GM12878 (cell line): ENCODE measurements around the gene CRELD2. TPM values are rescaled to one million over a fixed set of nuclear protein-coding genes. Genes with fewer than 3 reads are reported as not detected.

ENCODE experiments used
- ATAC-seq: fragments of 200-7000 bp; cut with Tn5 transposase; 3 replicates; pipeline ENCODE4 v1.9.1; 2020; ENCODE audit warnings: mild to moderate bottlenecking, moderate library complexity
- BruUV-seq: library from RNA; stranded (reverse); fragments of 400-500 nt; replicated peaks from 2 replicates; lab custom pipeline; 2021; lab: Mats Ljungman, UMichigan
- CTCF ChIA-PET: fragments of 300-600 bp; sonication (Branson Sonifier 250); formaldehyde crosslinking; extraction: SDS; loops from one replicate; lab custom pipeline; 2021; ENCODE audit warnings: inconsistent platforms; lab: Yijun Ruan, JAX
- POLR2A ChIA-PET: fragments of 350-600 bp; formaldehyde crosslinking; extraction: SDS; loops from one replicate; lab custom pipeline; 2021; ENCODE audit warnings: inconsistent platforms; lab: Charles Lee
- RAD21 ChIA-PET: fragments of 300-600 bp; sonication (Branson Sonifier 250); formaldehyde crosslinking; loops from one replicate; lab custom pipeline; 2023; ENCODE audit warnings: antibody characterized with exemption; ENCODE audit not compliant: unreplicated experiment; lab: Charles Lee
- SMC1A ChIA-PET: fragments of 300-600 bp; sonication (Branson Sonifier 250); formaldehyde crosslinking; loops from one replicate; lab custom pipeline; 2023; ENCODE audit not compliant: unreplicated experiment, uncharacterized antibody; lab: Charles Lee
- DNase-seq: peaks from one replicate; pipeline ENCODE4 v3.0.0-alpha.2; 2011; ENCODE audit warnings: low read depth, low spot score
- FAIRE-seq: peaks from 3 replicates; lab custom pipeline; 2011; peaks lifted over from hg19 to GRCh38; lab: Jason Lieb, UNC
- H2AFZ ChIP-seq: 2 replicates; pipeline ENCODE4 v1.6.0; 2011; ENCODE audit warnings: low read depth, low read length, control low read depth; ENCODE audit not compliant: control insufficient read depth
- H3K27ac ChIP-seq: 2 replicates; pipeline ENCODE4 v1.5.1; 2011; ENCODE audit warnings: control low read depth; ENCODE audit not compliant: control insufficient read depth, insufficient read depth
- H3K27me3 ChIP-seq, 2 experiments: replicated peaks in 1 of 2; 2 replicates each; pipeline versions ENCODE4 v1.6.0 to v1.6.1; 2011; ENCODE audit warnings: low read length in 1 of 2; ENCODE audit not compliant: control insufficient read depth in 2 of 2, insufficient read depth in 2 of 2
- H3K36me3 ChIP-seq, 2 experiments: 2 replicates each; pipeline ENCODE4 v1.5.1; 2011; ENCODE audit warnings: low read length in 1 of 2; ENCODE audit not compliant: control insufficient read depth in 2 of 2, insufficient read depth in 2 of 2
- H3K4me1 ChIP-seq: 2 replicates; pipeline ENCODE4 v1.6.1; 2011; ENCODE audit warnings: mild to moderate bottlenecking, low read length, moderate library complexity, mixed read lengths; ENCODE audit not compliant: control insufficient read depth, insufficient read depth
- H3K4me2 ChIP-seq: 2 replicates; pipeline ENCODE4 v1.6.0; 2011; ENCODE audit warnings: control low read depth; ENCODE audit not compliant: control insufficient read depth, insufficient read depth
- H3K4me3 ChIP-seq: fragments of 200-600 bp; sonication (generic); 2 replicates; pipeline ENCODE4 v1.5.1; 2016
- H3K79me2 ChIP-seq: 2 replicates; pipeline ENCODE4 v1.6.0; 2011; ENCODE audit warnings: low read length; ENCODE audit not compliant: control insufficient read depth, insufficient read depth
- H3K9ac ChIP-seq: 2 replicates; pipeline ENCODE4 v1.8.0; 2011; ENCODE audit warnings: low read length, control low read depth, mixed read lengths; ENCODE audit not compliant: control insufficient read depth, insufficient read depth
- H3K9me3 ChIP-seq: replicated peaks from 3 replicates; pipeline ENCODE4 v1.5.1; 2011; ENCODE audit warnings: mild to moderate bottlenecking, low read length; ENCODE audit not compliant: control insufficient read depth, insufficient read depth
- H4K20me1 ChIP-seq: 2 replicates; pipeline ENCODE4 v1.6.0; 2011; ENCODE audit not compliant: control insufficient read depth, insufficient read depth
- BACH1 ChIP-seq: fragments of 450-650 bp; IDR thresholded peaks from 2 replicates; pipeline ENCODE4 v1.6.1; 2017; ENCODE audit warnings: mild to moderate bottlenecking, borderline replicate concordance
- CEBPZ ChIP-seq: fragments of 150-350 bp; IDR thresholded peaks from 2 replicates; pipeline ENCODE4 v1.6.1; 2016; ENCODE audit warnings: low read depth, low read length
- EP300 ChIP-seq, 2 experiments: fragments of 150-350 bp in 1 of 2; IDR thresholded peaks; 2 replicates each; pipeline ENCODE4 v1.6.1; 2011 to 2012; ENCODE audit warnings: low read depth in 2 of 2, low read length in 2 of 2, borderline replicate concordance in 1 of 2, improper control_type of control experiment in 1 of 2, inconsistent platforms in 1 of 2; ENCODE audit not compliant: control insufficient read depth in 1 of 2
- ETV6 ChIP-seq, 2 experiments: fragments of 450-650 bp in 1 of 2; IDR thresholded peaks in 1 of 2; conservative IDR thresholded peaks in 1 of 2; 2 replicates each; pipeline ENCODE4 v1.6.1; 2014; ENCODE audit warnings: antibody characterized with exemption in 1 of 2, borderline replicate concordance in 1 of 2, low read depth in 1 of 2, mild to moderate bottlenecking in 1 of 2, moderate library complexity in 1 of 2
- HDGF ChIP-seq: fragments of 450-650 bp; IDR thresholded peaks from 2 replicates; pipeline ENCODE4 v1.6.1; 2016; ENCODE audit warnings: antibody characterized with exemption
- IKZF2 ChIP-seq, 2 experiments: fragments of 450-650 bp; IDR thresholded peaks; 2 replicates each; pipeline ENCODE4 v1.6.1; 2017; ENCODE audit warnings: mild to moderate bottlenecking in 2 of 2, moderate library complexity in 2 of 2
- IRF5 ChIP-seq: fragments of 450-650 bp; IDR thresholded peaks from 2 replicates; pipeline ENCODE4 v1.6.1; 2017; ENCODE audit warnings: borderline replicate concordance
- RELB ChIP-seq: fragments of 450-650 bp; IDR thresholded peaks from 2 replicates; pipeline ENCODE4 v1.6.1; 2017; ENCODE audit warnings: low read depth, mild to moderate bottlenecking, moderate library complexity
- SIN3A ChIP-seq: IDR thresholded peaks from 2 replicates; pipeline ENCODE4 v1.6.1; 2012; ENCODE audit warnings: low read depth, low read length, improper control_type of control experiment
- SKIL ChIP-seq: fragments of 450-650 bp; IDR thresholded peaks from 2 replicates; pipeline ENCODE4 v1.6.1; 2017; ENCODE audit warnings: mild to moderate bottlenecking, low read depth, inconsistent platforms; ENCODE audit not compliant: poor library complexity, severe bottlenecking
- SMC3 ChIP-seq: IDR thresholded peaks from 2 replicates; pipeline ENCODE4 v1.6.1; 2011; ENCODE audit warnings: low read length, improper control_type of control experiment, borderline replicate concordance
- SUZ12 ChIP-seq: fragments of 200-600 bp; sonication (generic); IDR thresholded peaks from one replicate; pipeline ENCODE4 v1.6.1; 2018; ENCODE audit warnings: antibody characterized with exemption, mild to moderate bottlenecking; ENCODE audit not compliant: unreplicated experiment
- WGBS: methylation state at CpG from one replicate; pipeline ENCODE4 v1.1.6; 2016; ENCODE audit warnings: low lambda C conversion rate; ENCODE audit not compliant: insufficient replicate concordance, insufficient coverage; ENCODE audit errors: missing lambda C conversion rate; 5-methylcytosine and 5-hydroxymethylcytosine counted together
- in situ Hi-C: fragments of 300-500 bp; cut with MboI; formaldehyde crosslinking; loops from 9 replicates; pipeline ENCODE4 v1.14.3; 2018; ENCODE audit warnings: mixed read lengths
- intact Hi-C: fragments of 100-400 bp; cut with micrococcal nuclease; formaldehyde crosslinking; loops from one replicate; pipeline ENCODE4 v1.14.2; 2022; ENCODE audit not compliant: unreplicated experiment
- polyA plus RNA-seq, 11 experiments: library from polyadenylated mRNA; depleted of rRNA in 4 of 11; unstranded in 6 of 11; stranded (reverse) in 5 of 11; fragments of >200 nt; fragmentation: Nextera tagmentation in 4 of 11; fragmentation: Illumina TruSeq in 1 of 11; extraction: Ambion mirVana in 4 of 11; extraction: Trizol in 1 of 11; gene quantifications; 1 replicate in 1 of 11; 2 replicates in 10 of 11; pipeline versions ENCODE4 v1.2.1 to v1.2.3, GENCODE V29; 2011 to 2016; ENCODE audit warnings: inconsistent platforms in 2 of 11, missing spikeins in 2 of 11, low read depth in 1 of 11
- total RNA-seq, 4 experiments: library from RNA; depleted of rRNA in 3 of 4; stranded (reverse); fragments of >200 nt in 3 of 4; fragmentation: Illumina TruSeq in 1 of 4; extraction: Trizol in 1 of 4; gene quantifications; 2 replicates each; pipeline versions ENCODE4 v1.2.1 to v1.2.3, GENCODE V29; 2013 to 2021

CRELD2 gene
- total and polyA plus RNA-seq, 10 of the 15 experiments (the other 5 are each of a cell fraction or from before 2014, with no cell fraction given) = 9.4 to 111 (median 25.9) TPM

GRCh38 chr22:49957826-49958365 is 39.5 kb downstream of the CRELD2 start (continued):
- no peak for TF ChIP-seq IRF5
- TF ChIP-seq SMC3 = no peak
- TF ChIP-seq SUZ12 = no peak

GRCh38 chr22:49958366-49958921 is 40.0 kb downstream of the CRELD2 start:
- ATAC-seq = no peak
- H3K9me3 ChIP-seq = no peaks in the 10 kb centered on the region
- no peak overlapping the region for H3K4me2 ChIP-seq
- peaks cover 5 to 8% of the 10 kb centered on the region in 2 experiments for H3K36me3 ChIP-seq
- intact Hi-C loops (no loop called here), in situ Hi-C loops (no loop called here)
- 80% methylated on average over 16 of the region's 16 CpGs for WGBS
- no peak overlapping the region for H3K9ac ChIP-seq
- ChIA-PET SMC1A (no interaction called here), CTCF (interaction anchor here (1.0 kb wide), 1 partner anchor 28 kb away, joined by 4 read pairs; no protein-coding TSS in a partner anchor), POLR2A (no interaction called here), RAD21 (interaction anchor here (1.3 kb wide), 1 partner anchor 23 kb away, joined by 6 read pairs; no protein-coding TSS in a partner anchor)
- no peak overlapping the region for H2AFZ ChIP-seq
- no peak for FAIRE-seq
- peaks cover 32% of the 10 kb centered on the region for H3K79me2 ChIP-seq
- no peak overlapping the region for H3K4me3 ChIP-seq
- BruUV-seq = no TSS peak
- H3K27ac ChIP-seq = no peak overlapping the region
- H3K27me3 ChIP-seq = no peaks in the 10 kb centered on the region
- no peak for DNase-seq
- peaks cover 16% of the 10 kb centered on the region for H3K4me1 ChIP-seq
- no peaks in the 10 kb centered on the region; the same call in 1 of the 2 replicates for H4K20me1 ChIP-seq
- TF ChIP-seq SIN3A = no peak
- no peak for TF ChIP-seq RELB
- TF ChIP-seq IKZF2 (IDR thresholded peaks at IDR 0.05) = no peak
- TF ChIP-seq SKIL = no peak
- no peak for TF ChIP-seq CEBPZ
- TF ChIP-seq EP300 (IDR thresholded peaks at IDR 0.05; ENCODE audit: borderline replicate concordance in 1 of 2, control insufficient read depth in 1 of 2, low read depth in 2 of 2, low read length in 2 of 2) = no peak
- TF ChIP-seq ETV6 (conservative IDR thresholded peaks at IDR 0.05 in 1 of 2, IDR thresholded peaks at IDR 0.05 in 1 of 2; ENCODE audit: borderline replicate concordance in 1 of 2, low read depth in 1 of 2) = no peak
- TF ChIP-seq HDGF = no peak
- TF ChIP-seq BACH1 = no peak
